K562 (cell line): ENCODE results near the gene CLIP1.

ENCODE experiments used
- CTCF ChIP-seq, 3 experiments: IDR thresholded peaks in 2 of 3; conservative IDR thresholded peaks in 1 of 3; 2 replicates each; pipeline ENCODE4 v1.5.1; 2011 to 2012; ENCODE audit warnings: low read length in 3 of 3, mild to moderate bottlenecking in 3 of 3, control low read depth in 2 of 3, improper control_type of control experiment in 1 of 3, inconsistent platforms in 1 of 3, low read depth in 1 of 3, mixed read lengths in 1 of 3, moderate library complexity in 1 of 3; ENCODE audit not compliant: insufficient read depth in 2 of 3
- ELK3 ChIP-seq: fragments of 450-650 bp; formaldehyde crosslinking; IDR thresholded peaks from 2 replicates; pipeline ENCODE4 v1.4.0; 2020; ENCODE audit warnings: mild to moderate bottlenecking
- FOXM1 ChIP-seq, 2 experiments: fragments of 450-650 bp in 1 of 2; sonication (generic) in 1 of 2; formaldehyde crosslinking in 1 of 2; IDR thresholded peaks; 2 replicates each; pipeline versions ENCODE4 v1.6.1 to v1.9.0; 2017 to 2022; ENCODE audit warnings: low read depth in 2 of 2, mild to moderate bottlenecking in 2 of 2, missing genetic modification reagents in 1 of 2, moderate library complexity in 1 of 2
- MTA1 ChIP-seq: fragments of 450-650 bp; IDR thresholded peaks from 2 replicates; pipeline ENCODE4 v1.6.1; 2017; ENCODE audit warnings: borderline replicate concordance
- NFRKB ChIP-seq: fragments of 450-650 bp; IDR thresholded peaks from 2 replicates; pipeline ENCODE4 v1.6.1; 2016; ENCODE audit warnings: low read depth
- REST ChIP-seq, 2 experiments: fragments of 450-650 bp; formaldehyde crosslinking in 1 of 2; IDR thresholded peaks; 2 replicates each; pipeline versions ENCODE4 v1.4.0 to v1.6.1; 2014 to 2020; ENCODE audit warnings: mild to moderate bottlenecking in 2 of 2, borderline replicate concordance in 1 of 2, low read depth in 1 of 2
- RFX5 ChIP-seq: IDR thresholded peaks from 2 replicates; pipeline ENCODE4 v1.6.1; 2011; ENCODE audit warnings: low read depth, mild to moderate bottlenecking, improper control_type of control experiment, low read length
- TBL1XR1 ChIP-seq, 2 experiments: IDR thresholded peaks; 2 replicates each; pipeline ENCODE4 v1.6.1; 2012; ENCODE audit warnings: improper control_type of control experiment in 2 of 2, low read length in 2 of 2, mild to moderate bottlenecking in 1 of 2

GRCh38 chr12:122460641-122461040 is 38.2 kb upstream of the CLIP1 start:
- TF ChIP-seq TBL1XR1 (IDR thresholded peaks at IDR 0.05; ENCODE audit: low read length in 2 of 2) = no peak
- no peak for TF ChIP-seq FOXM1 (IDR thresholded peaks at IDR 0.05; ENCODE audit: low read depth)
- TF ChIP-seq FOXM1 (CRISPR knock-in tag; IDR thresholded peaks at IDR 0.05; ENCODE audit: low read depth) = no peak
- TF ChIP-seq REST (IDR thresholded peaks at IDR 0.05; ENCODE audit: borderline replicate concordance) = no peak
- TF ChIP-seq REST (CRISPR knock-in tag; IDR thresholded peaks at IDR 0.05; ENCODE audit: low read depth) = no peak
- TF ChIP-seq MTA1 = no peak
- no peak for TF ChIP-seq CTCF (IDR thresholded peaks at IDR 0.05 in 2 of 3, conservative IDR thresholded peaks at IDR 0.05 in 1 of 3; ENCODE audit: insufficient read depth in 2 of 3, low read depth in 1 of 3, low read length in 3 of 3)
- TF ChIP-seq RFX5 = no peak
- TF ChIP-seq NFRKB = no peak
- no peak for TF ChIP-seq ELK3 (CRISPR knock-in tag)
